Parathyroid adenoma (tissue), 2 donors: ENCODE measurements around the gene RFESD.

Experiments
- H2AFZ ChIP-seq: fragments of 300-600 bp; sonication (generic); one replicate; pipeline ENCODE4 v1.7.0; 2017; ENCODE audit warnings: antibody characterized with exemption, mild to moderate bottlenecking
- H3K27ac ChIP-seq: fragments of 300-600 bp; sonication (generic); one replicate; pipeline ENCODE4 v1.7.0; 2017
- H3K27me3 ChIP-seq: fragments of 300-600 bp; sonication (generic); one replicate; pipeline ENCODE4 v1.7.0; 2017; ENCODE audit warnings: low read length; ENCODE audit not compliant: control insufficient read depth, insufficient read depth
- H3K36me3 ChIP-seq: fragments of 300-600 bp; sonication (generic); one replicate; pipeline ENCODE4 v1.7.0; 2017; ENCODE audit warnings: low read length; ENCODE audit not compliant: control insufficient read depth, insufficient read depth
- H3K4me1 ChIP-seq: fragments of 300-600 bp; sonication (generic); one replicate; pipeline ENCODE4 v1.7.0; 2017; ENCODE audit warnings: control low read depth
- H3K4me2 ChIP-seq: fragments of 300-600 bp; sonication (generic); one replicate; pipeline ENCODE4 v1.7.0; 2017; ENCODE audit warnings: low read length
- H3K4me3 ChIP-seq: fragments of 300-600 bp; sonication (generic); one replicate; pipeline ENCODE4 v1.7.0; 2017; ENCODE audit warnings: low read depth, low read length
- H3K79me2 ChIP-seq: fragments of 300-600 bp; sonication (generic); one replicate; pipeline ENCODE4 v1.7.0; 2017; ENCODE audit warnings: control low read depth
- H3K9ac ChIP-seq: fragments of 300-600 bp; sonication (generic); one replicate; pipeline ENCODE4 v1.7.0; 2017; ENCODE audit warnings: mild to moderate bottlenecking
- H3K9me3 ChIP-seq: fragments of 300-600 bp; sonication (generic); one replicate; pipeline ENCODE4 v1.7.0; 2017; ENCODE audit warnings: low read length; ENCODE audit not compliant: control insufficient read depth
- TF ChIP-seq, protein P1 (sequence below): fragments of 300-600 bp; sonication (generic); IDR thresholded peaks from one replicate; pipeline ENCODE4 v1.7.0; 2017; ENCODE audit warnings: antibody characterized with exemption, mild to moderate bottlenecking
- donor health status: primary hyperparathyroidism.

The RFESD gene

DNA sequence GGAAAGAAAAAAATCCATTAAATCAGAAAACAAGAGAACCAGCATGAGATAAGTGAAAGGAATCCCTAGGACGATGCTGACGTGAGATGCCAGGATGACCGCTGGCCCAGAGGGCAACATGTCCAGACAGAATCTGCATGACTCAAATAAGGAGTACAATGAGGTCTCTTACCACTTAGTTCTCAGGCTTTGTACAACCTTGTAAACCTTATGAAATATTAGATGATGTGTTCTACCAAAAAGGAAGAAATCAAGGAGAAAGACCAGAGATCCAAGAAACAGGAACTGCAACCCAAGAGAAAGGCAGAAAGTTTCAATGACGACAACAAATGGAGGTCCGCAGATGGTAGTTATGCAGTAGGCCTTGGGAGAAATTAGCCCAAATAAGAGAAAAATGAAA, 29.5 kb upstream of the RFESD start:
- H3K4me1 ChIP-seq = peaks cover 2% of the 10 kb centered on the region
- peak overlapping the region; percentile 59 for H2AFZ ChIP-seq
- H3K9ac ChIP-seq = no peak overlapping the region
- no peaks in the 10 kb centered on the region for H3K9me3 ChIP-seq
- no peaks in the 10 kb centered on the region for H3K79me2 ChIP-seq
- no peak overlapping the region for H3K4me3 ChIP-seq
- H3K36me3 ChIP-seq = no peaks in the 10 kb centered on the region
- TF ChIP-seq, protein P1, sequence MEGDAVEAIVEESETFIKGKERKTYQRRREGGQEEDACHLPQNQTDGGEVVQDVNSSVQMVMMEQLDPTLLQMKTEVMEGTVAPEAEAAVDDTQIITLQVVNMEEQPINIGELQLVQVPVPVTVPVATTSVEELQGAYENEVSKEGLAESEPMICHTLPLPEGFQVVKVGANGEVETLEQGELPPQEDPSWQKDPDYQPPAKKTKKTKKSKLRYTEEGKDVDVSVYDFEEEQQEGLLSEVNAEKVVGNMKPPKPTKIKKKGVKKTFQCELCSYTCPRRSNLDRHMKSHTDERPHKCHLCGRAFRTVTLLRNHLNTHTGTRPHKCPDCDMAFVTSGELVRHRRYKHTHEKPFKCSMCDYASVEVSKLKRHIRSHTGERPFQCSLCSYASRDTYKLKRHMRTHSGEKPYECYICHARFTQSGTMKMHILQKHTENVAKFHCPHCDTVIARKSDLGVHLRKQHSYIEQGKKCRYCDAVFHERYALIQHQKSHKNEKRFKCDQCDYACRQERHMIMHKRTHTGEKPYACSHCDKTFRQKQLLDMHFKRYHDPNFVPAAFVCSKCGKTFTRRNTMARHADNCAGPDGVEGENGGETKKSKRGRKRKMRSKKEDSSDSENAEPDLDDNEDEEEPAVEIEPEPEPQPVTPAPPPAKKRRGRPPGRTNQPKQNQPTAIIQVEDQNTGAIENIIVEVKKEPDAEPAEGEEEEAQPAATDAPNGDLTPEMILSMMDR = no peak
- H3K4me2 ChIP-seq = no peak overlapping the region
- H3K27me3 ChIP-seq = no peaks in the 10 kb centered on the region
- H3K27ac ChIP-seq = no peak overlapping the region

DNA sequence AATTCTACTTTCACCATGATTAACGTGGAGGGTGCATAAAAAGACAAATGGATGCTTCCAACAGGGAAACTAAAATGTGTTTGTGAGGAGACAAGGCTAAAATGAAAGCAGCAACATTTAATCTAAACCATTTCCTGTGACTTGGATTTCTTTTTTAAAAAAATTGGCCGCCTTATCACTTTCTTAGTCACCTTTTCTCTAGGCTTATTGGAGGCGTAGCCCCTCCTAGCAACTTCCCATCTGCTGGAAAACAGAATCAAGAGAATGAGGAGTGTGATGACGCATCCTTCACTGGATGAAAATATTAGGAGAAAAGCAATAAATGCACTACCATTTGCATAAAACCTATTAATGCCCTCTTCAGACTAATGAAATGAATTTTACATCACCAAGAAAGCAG, 27.5 kb upstream of the RFESD start:
- Histone ChIP-seq H3K4me3 (no peak overlapping the region), H3K4me1 (peaks cover 2% of the 10 kb centered on the region), H2AFZ (no peak overlapping the region), H3K79me2 (no peaks in the 10 kb centered on the region), H3K4me2 (no peak overlapping the region), H3K27ac (no peak overlapping the region), H3K27me3 (no peaks in the 10 kb centered on the region), H3K36me3 (no peaks in the 10 kb centered on the region), H3K9ac (no peak overlapping the region), H3K9me3 (no peaks in the 10 kb centered on the region)
- TF ChIP-seq, protein P1 = no peak

DNA sequence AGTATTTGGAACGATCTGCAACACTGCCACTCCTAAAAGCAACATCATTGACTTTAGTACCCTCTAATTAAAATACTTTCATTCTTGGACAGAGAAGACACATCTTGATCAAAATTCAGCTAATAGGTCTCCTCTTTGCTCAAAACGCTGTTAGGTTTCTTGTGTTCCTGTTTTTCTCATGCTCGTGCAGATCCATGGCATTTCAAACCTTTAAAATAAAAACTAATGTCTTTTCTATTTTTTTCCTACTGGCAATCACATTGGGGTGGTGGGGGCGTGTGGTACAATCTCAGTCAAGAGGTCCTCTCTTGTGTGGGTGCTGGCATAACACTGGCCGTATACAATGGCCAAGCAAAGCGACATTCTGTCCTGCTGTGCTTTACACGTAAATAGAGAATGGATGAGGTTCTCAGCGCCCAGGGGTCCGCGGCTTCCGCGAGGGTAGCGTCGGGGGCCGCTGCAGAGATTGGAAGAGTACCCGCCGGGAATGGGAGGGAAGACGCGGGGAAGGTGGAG, 27.0 kb upstream of the RFESD start:
- Histone ChIP-seq H3K9me3 (no peaks in the 10 kb centered on the region), H3K4me1 (peaks cover 2% of the 10 kb centered on the region), H3K36me3 (no peaks in the 10 kb centered on the region), H3K9ac (no peak overlapping the region), H3K79me2 (no peaks in the 10 kb centered on the region), H3K27me3 (no peaks in the 10 kb centered on the region), H3K4me3 (peak overlapping the region; percentile 45), H2AFZ (peak overlapping the region; percentile 78), H3K4me2 (peak overlapping the region; percentile 77), H3K27ac (no peak overlapping the region)
- TF ChIP-seq, protein P1 = no peak

DNA sequence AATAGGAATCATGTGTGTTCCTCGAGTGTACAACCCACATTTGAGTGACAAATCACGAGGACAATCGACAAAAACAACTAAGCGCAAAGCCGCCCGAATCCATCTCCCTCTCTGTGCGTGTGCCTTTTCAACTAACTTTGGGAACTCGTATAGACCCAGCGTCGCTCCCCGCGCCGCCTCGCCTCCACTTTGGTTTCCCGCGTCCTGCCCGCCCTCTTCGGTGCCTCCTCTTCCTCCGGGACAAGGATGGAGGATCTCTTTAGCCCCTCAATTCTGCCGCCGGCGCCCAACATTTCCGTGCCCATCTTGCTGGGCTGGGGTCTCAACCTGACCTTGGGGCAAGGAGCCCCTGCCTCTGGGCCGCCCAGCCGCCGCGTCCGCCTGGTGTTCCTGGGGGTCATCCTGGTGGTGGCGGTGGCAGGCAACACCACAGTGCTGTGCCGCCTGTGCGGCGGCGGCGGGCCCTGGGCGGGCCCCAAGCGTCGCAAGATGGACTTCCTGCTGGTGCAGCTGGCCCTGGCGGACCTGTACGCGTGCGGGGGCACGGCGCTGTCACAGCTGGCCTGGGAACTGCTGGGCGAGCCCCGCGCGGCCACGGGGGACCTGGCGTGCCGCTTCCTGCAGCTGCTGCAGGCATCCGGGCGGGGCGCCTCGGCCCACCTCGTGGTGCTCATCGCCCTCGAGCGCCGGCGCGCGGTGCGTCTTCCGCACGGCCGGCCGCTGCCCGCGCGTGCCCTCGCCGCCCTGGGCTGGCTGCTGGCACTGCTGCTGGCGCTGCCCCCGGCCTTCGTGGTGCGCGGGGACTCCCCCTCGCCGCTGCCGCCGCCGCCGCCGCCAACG, 26.3 kb upstream of the RFESD start, which contains the start of gene GPR150:
Gene GPR150 (plus strand): TSS at position 58 of the 840 bp plus-strand sequence. CDS start 189 bp downstream, at position 247.
- Histone ChIP-seq H3K9me3 (no peaks in the 10 kb centered on the region), H3K27me3 (no peaks in the 10 kb centered on the region), H3K4me2 (peak within 1 kb of the TSS; percentile 77), H2AFZ (peak within 1 kb of the TSS; percentile 92), H3K79me2 (no peaks in the 10 kb centered on the region), H3K4me3 (peak within 1 kb of the TSS; percentile 45), H3K36me3 (no peaks in the 10 kb centered on the region), H3K4me1 (peaks cover 2% of the 10 kb centered on the region), H3K9ac (no peak within 1 kb of the TSS), H3K27ac (peak within 1 kb of the TSS; percentile 46)
- TF ChIP-seq, protein P1 = peak; percentile 13
